ENCODE data around the gene KLF1. TPM values are rescaled to one million over a fixed set of nuclear protein-coding genes. Genes with fewer than 3 reads are reported as not detected.

KLF1 gene
- total and polyA plus RNA-seq, 2 of the 13 experiments (the other 11 are each of a cell fraction or from before 2014, with no cell fraction given), result not detected

DNA sequence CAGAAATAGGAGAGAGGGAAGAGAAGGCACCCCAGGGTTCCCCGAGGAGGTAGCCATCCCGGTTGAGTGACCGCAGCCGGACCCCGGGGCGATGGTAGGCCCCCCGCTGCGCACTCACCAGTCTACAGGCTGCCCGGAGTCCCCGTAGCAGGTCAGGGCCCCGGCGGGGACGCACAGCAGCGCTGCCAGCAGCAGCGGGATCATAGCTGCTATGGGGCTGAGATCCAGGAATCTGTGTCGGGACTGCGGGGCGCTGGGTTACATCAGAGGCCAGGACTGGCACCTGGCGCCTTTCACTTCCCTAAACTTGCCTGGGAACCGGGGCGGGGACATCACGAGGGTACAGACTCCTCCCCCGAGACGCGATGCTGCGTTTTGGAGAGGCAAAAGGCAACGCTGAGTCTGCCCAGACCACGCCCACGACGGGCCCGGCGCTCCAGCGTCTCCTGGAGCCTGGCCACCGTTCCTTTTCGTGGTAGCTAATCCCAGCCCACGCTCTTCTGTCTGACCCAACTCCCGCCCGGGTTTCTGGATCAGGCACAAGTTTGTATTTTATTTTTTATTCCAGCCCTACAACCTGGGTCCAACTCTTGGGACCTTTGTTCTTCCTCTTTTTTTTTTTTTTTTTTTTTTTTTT lies 5.7 kb downstream of the KLF1 start, which contains the start of gene DNASE2 (continued):
- TF ChIP-seq, protein P1, sequence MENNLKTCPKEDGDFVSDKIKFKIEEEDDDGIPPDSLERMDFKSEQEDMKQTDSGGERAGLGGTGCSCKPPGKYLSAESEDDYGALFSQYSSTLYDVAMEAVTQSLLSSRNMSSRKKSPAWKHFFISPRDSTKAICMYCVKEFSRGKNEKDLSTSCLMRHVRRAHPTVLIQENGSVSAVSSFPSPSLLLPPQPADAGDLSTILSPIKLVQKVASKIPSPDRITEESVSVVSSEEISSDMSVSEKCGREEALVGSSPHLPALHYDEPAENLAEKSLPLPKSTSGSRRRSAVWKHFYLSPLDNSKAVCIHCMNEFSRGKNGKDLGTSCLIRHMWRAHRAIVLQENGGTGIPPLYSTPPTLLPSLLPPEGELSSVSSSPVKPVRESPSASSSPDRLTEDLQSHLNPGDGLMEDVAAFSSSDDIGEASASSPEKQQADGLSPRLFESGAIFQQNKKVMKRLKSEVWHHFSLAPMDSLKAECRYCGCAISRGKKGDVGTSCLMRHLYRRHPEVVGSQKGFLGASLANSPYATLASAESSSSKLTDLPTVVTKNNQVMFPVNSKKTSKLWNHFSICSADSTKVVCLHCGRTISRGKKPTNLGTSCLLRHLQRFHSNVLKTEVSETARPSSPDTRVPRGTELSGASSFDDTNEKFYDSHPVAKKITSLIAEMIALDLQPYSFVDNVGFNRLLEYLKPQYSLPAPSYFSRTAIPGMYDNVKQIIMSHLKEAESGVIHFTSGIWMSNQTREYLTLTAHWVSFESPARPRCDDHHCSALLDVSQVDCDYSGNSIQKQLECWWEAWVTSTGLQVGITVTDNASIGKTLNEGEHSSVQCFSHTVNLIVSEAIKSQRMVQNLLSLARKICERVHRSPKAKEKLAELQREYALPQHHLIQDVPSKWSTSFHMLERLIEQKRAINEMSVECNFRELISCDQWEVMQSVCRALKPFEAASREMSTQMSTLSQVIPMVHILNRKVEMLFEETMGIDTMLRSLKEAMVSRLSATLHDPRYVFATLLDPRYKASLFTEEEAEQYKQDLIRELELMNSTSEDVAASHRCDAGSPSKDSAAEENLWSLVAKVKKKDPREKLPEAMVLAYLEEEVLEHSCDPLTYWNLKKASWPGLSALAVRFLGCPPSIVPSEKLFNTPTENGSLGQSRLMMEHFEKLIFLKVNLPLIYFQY (CRISPR knock-in tag; IDR thresholded peaks at IDR 0.05; ENCODE audit: borderline replicate concordance), result no peak
- no peak for TF ChIP-seq RFXAP (CRISPR knock-in tag; IDR thresholded peaks at IDR 0.05; ENCODE audit: borderline replicate concordance)
- TF ChIP-seq REPIN1 (CRISPR knock-in tag; IDR thresholded peaks at IDR 0.05; ENCODE audit: borderline replicate concordance, low read depth), result no peak
- TF ChIP-seq ZNF251 (CRISPR knock-in tag; IDR thresholded peaks at IDR 0.05), result no peak
- TF ChIP-seq ZNF687 (CRISPR knock-in tag; IDR thresholded peaks at IDR 0.05), result peak; percentile 68
- no peak for TF ChIP-seq ZNF577 (CRISPR knock-in tag; IDR thresholded peaks at IDR 0.05; ENCODE audit: borderline replicate concordance, low read depth)
- TF ChIP-seq NFYC (CRISPR knock-in tag; IDR thresholded peaks at IDR 0.05), result no peak
- no peak for TF ChIP-seq FOXC1 (CRISPR knock-in tag; IDR thresholded peaks at IDR 0.05; ENCODE audit: borderline replicate concordance)
- TF ChIP-seq PAWR (CRISPR knock-in tag; IDR thresholded peaks at IDR 0.05; ENCODE audit: borderline replicate concordance), result no peak
- no peak for TF ChIP-seq ZBTB20 (CRISPR knock-in tag; IDR thresholded peaks at IDR 0.05; ENCODE audit: borderline replicate concordance, low read depth)
- TF ChIP-seq ZNF83 (CRISPR knock-in tag; IDR thresholded peaks at IDR 0.05; ENCODE audit: borderline replicate concordance), result no peak
- no peak for TF ChIP-seq ZNF18 (CRISPR knock-in tag; IDR thresholded peaks at IDR 0.05; ENCODE audit: insufficient replicate concordance)
- peak; percentile 44; the same call in 1 of the 2 replicates for TF ChIP-seq ZFP91 (CRISPR knock-in tag; IDR thresholded peaks at IDR 0.05; ENCODE audit: borderline replicate concordance)
